K562 (cell line): ENCODE results near the gene MLH3. TPM values are rescaled to one million over a fixed set of nuclear protein-coding genes. Genes with fewer than 3 reads are reported as not detected.

Experiments
- BRD4 ChIP-seq: fragments of 200-600 bp; sonication (generic); IDR thresholded peaks from 2 replicates; pipeline ENCODE4 v1.6.1; 2017; ENCODE audit warnings: inconsistent platforms
- C11orf30 ChIP-seq: fragments of 450-650 bp; IDR thresholded peaks from 2 replicates; pipeline ENCODE4 v1.6.1; 2016; ENCODE audit warnings: low read depth, mild to moderate bottlenecking
- ELF1 ChIP-seq: fragments of 200-800 bp; sonication (Bioruptor generic); IDR thresholded peaks from 2 replicates; pipeline ENCODE4 v1.6.1; 2016; ENCODE audit warnings: missing genetic modification characterization, missing compliant biosample characterization
- ELF4 ChIP-seq: fragments of 450-650 bp; formaldehyde crosslinking; IDR thresholded peaks from 2 replicates; pipeline ENCODE4 v1.4.0; 2022; ENCODE audit warnings: missing genetic modification characterization
- EWSR1 ChIP-seq: fragments of 450-650 bp; IDR thresholded peaks from 2 replicates; pipeline ENCODE4 v1.6.1; 2018; ENCODE audit warnings: borderline replicate concordance, mild to moderate bottlenecking, low read depth, moderate library complexity; ENCODE audit not compliant: partially characterized antibody
- FOXM1 ChIP-seq, 2 experiments: fragments of 450-650 bp in 1 of 2; sonication (generic) in 1 of 2; formaldehyde crosslinking in 1 of 2; IDR thresholded peaks; 2 replicates each; pipeline versions ENCODE4 v1.6.1 to v1.9.0; 2017 to 2022; ENCODE audit warnings: low read depth in 2 of 2, mild to moderate bottlenecking in 2 of 2, missing genetic modification reagents in 1 of 2, moderate library complexity in 1 of 2
- GTF2E2 ChIP-seq: fragments of 200-800 bp; sonication (Bioruptor generic); IDR thresholded peaks from 2 replicates; pipeline ENCODE4 v1.6.1; 2016; ENCODE audit warnings: missing genetic modification characterization, missing compliant biosample characterization
- MAFF ChIP-seq: IDR thresholded peaks from 2 replicates; pipeline ENCODE4 v1.6.1; 2012; ENCODE audit warnings: low read length, improper control_type of control experiment
- MCM7 ChIP-seq, 2 experiments: fragments of 450-650 bp; IDR thresholded peaks; 2 replicates each; pipeline ENCODE4 v1.6.1; 2016 to 2018
- MEIS2 ChIP-seq: fragments of 450-650 bp; IDR thresholded peaks from 2 replicates; pipeline ENCODE4 v1.6.1; 2014; ENCODE audit warnings: mild to moderate bottlenecking; ENCODE audit not compliant: partially characterized antibody
- MIER1 ChIP-seq: fragments of 450-650 bp; IDR thresholded peaks from 2 replicates; pipeline ENCODE4 v1.6.1; 2016; ENCODE audit warnings: antibody characterized with exemption, mild to moderate bottlenecking, low read depth
- NFE2L1 ChIP-seq: fragments of 450-650 bp; IDR thresholded peaks from 2 replicates; pipeline ENCODE4 v1.6.1; 2016; ENCODE audit warnings: missing genetic modification characterization, low read depth, mild to moderate bottlenecking, missing compliant biosample characterization, moderate library complexity, borderline replicate concordance
- NFRKB ChIP-seq: fragments of 450-650 bp; IDR thresholded peaks from 2 replicates; pipeline ENCODE4 v1.6.1; 2016; ENCODE audit warnings: low read depth
- PHTF2 ChIP-seq: fragments of 250-450 bp; sonication (Bioruptor Pico); IDR thresholded peaks from 2 replicates; pipeline ENCODE4 v1.5.0; 2021; ENCODE audit warnings: mild to moderate bottlenecking
- POLR2B ChIP-seq: fragments of 450-650 bp; IDR thresholded peaks from 2 replicates; pipeline ENCODE4 v1.6.1; 2018; ENCODE audit warnings: low read depth; ENCODE audit not compliant: partially characterized antibody
- SMAD1 ChIP-seq: fragments of 150-350 bp; IDR thresholded peaks from 2 replicates; pipeline ENCODE4 v1.6.1; 2014; ENCODE audit warnings: low read length, low read depth; ENCODE audit not compliant: partially characterized antibody
- XRCC5 ChIP-seq: fragments of 200-400 bp; formaldehyde crosslinking; IDR thresholded peaks from 2 replicates; pipeline ENCODE4 v1.6.1; 2017; ENCODE audit warnings: low read depth, mild to moderate bottlenecking, low read length
- ZNF134 ChIP-seq: fragments of 250-450 bp; sonication (Bioruptor Pico); conservative IDR thresholded peaks from 2 replicates; pipeline ENCODE4 v1.4.0; 2020
- ZNF3 ChIP-seq: fragments of 250-450 bp; sonication (Bioruptor Pico); IDR thresholded peaks from 2 replicates; pipeline ENCODE4 v1.5.0; 2021; ENCODE audit warnings: mild to moderate bottlenecking, moderate library complexity
- ZNF316 ChIP-seq: fragments of 450-650 bp; IDR thresholded peaks from 2 replicates; pipeline ENCODE4 v1.6.1; 2016
- ZNF589 ChIP-seq: fragments of 200-800 bp; sonication (Bioruptor generic); IDR thresholded peaks from 2 replicates; pipeline ENCODE4 v1.6.1; 2016; ENCODE audit warnings: low read depth, missing genetic modification characterization, missing compliant biosample characterization
- polyA plus RNA-seq, 8 experiments: library from polyadenylated mRNA; depleted of rRNA in 4 of 8; stranded (reverse) in 5 of 8; unstranded in 3 of 8; fragments of >200 nt; fragmentation: Nextera tagmentation in 2 of 8; fragmentation: Illumina TruSeq in 1 of 8; extraction: Ambion mirVana in 2 of 8; extraction: Trizol in 1 of 8; gene quantifications; 2 replicates each; pipeline versions ENCODE4 v1.2.1 to v1.2.3, GENCODE V29; 2011 to 2014; ENCODE audit warnings: inconsistent platforms in 1 of 8, missing spikeins in 1 of 8
- total RNA-seq, 7 experiments: library from RNA; depleted of rRNA in 6 of 7; stranded (reverse); fragments of >200 nt in 6 of 7; fragmentation: Illumina TruSeq in 2 of 7; extraction: Trizol in 2 of 7; gene quantifications; 2 replicates each; pipeline versions ENCODE4 v1.2.1 to v1.2.3, GENCODE V29; 2011 to 2021; ENCODE audit warnings: low replicate concordance in 1 of 7
- TF ChIP-seq, protein P1 (sequence below): fragments of 450-650 bp; IDR thresholded peaks from 2 replicates; pipeline ENCODE4 v1.6.1; 2016; ENCODE audit warnings: borderline replicate concordance
- TF ChIP-seq, protein P2 (sequence below), 2 experiments: fragments of 450-650 bp; IDR thresholded peaks; 2 replicates each; pipeline ENCODE4 v1.6.1; 2016
- TF ChIP-seq, protein P3 (sequence below), 2 experiments: fragments of 450-650 bp in 1 of 2; sonication (generic) in 1 of 2; formaldehyde crosslinking in 1 of 2; IDR thresholded peaks in 1 of 2; conservative IDR thresholded peaks in 1 of 2; 2 replicates each; pipeline versions ENCODE4 v1.6.1 to v1.8.1; 2016 to 2023; ENCODE audit warnings: mild to moderate bottlenecking in 2 of 2, moderate library complexity in 2 of 2, inconsistent platforms in 1 of 2, missing genetic modification reagents in 1 of 2

Gene MLH3
- total and polyA plus RNA-seq, 9 of the 15 experiments (the other 6 are each of a cell fraction or from before 2014, with no cell fraction given) = 5.9 to 15.3 (median 10.7) TPM

DNA sequence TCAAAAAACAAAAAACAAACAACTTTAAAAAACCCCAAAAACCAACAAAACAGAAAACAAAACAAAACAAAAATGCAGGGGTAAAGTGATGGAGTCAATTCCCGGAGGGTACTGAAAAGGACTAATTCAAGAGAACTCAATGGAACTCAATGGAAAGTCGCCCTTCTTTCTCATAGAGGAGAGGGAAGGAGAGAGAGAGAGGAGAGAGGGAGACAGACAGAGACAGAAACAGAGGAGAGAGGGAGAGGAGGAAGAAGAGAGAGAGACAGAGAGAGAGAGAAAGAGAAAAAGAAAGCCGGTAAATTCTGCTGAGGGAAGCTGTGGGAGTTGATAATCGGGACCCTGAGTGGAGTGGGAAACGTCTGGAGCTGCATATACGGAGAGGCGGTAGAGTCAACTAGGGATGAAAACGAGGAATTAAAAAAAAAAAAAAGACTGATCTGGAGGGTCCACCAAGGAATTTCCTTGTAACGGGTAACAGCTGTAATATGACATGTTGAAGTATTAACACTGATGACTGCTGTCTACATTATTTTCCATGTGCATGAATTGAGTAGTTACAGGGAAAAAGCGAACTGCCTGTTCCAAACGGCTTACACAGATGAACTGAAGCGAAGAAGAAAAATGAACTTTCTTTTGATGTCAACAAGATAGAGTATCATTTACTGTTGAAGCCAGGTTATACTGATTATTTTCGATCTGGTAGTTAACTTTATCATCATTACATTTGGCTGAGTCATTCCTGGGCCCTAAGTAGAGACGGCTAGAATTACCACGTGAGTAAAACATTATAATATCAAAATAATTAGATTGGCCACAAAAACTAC, 17.2 kb upstream of the MLH3 start (continued):
- TF ChIP-seq MIER1 (no peak; the same call in 1 of the 2 replicates), MAFF (peak; percentile 78), EWSR1 (no peak), C11orf30 (peak; percentile 84), NFRKB (peak; percentile 77; the same call in 1 of the 2 replicates), GTF2E2 (peak; percentile 50; the same call in 1 of the 2 replicates), ELF4 (CRISPR knock-in tag) (no peak), NFE2L1 (tag) (peak; percentile 77), SMAD1 (no peak), ZNF316 (peak; percentile 91), XRCC5 (no peak), MCM7 (IDR thresholded peaks at IDR 0.05) (0 out of 4 replicates have a peak, but pooled peaks of 1 of the 2 experiments have one; percentile 22), BRD4 (no peak), MEIS2 (peak; percentile 10), PHTF2 (CRISPR knock-in tag) (no peak), ZNF134 (CRISPR knock-in tag) (no peak), ZNF3 (CRISPR knock-in tag) (no peak), POLR2B (peak; percentile 50), ELF1 (tag) (peak; percentile 43; the same call in 1 of the 2 replicates), ZNF589 (CRISPR knock-in tag) (peak; percentile 51; the same call in 1 of the 2 replicates), FOXM1 (IDR thresholded peaks at IDR 0.05; ENCODE audit: low read depth) (0 out of 2 replicates have a peak, but pooled peaks have one; percentile 9), FOXM1 (CRISPR knock-in tag; IDR thresholded peaks at IDR 0.05; ENCODE audit: low read depth) (no peak)
- TF ChIP-seq, protein P1, sequence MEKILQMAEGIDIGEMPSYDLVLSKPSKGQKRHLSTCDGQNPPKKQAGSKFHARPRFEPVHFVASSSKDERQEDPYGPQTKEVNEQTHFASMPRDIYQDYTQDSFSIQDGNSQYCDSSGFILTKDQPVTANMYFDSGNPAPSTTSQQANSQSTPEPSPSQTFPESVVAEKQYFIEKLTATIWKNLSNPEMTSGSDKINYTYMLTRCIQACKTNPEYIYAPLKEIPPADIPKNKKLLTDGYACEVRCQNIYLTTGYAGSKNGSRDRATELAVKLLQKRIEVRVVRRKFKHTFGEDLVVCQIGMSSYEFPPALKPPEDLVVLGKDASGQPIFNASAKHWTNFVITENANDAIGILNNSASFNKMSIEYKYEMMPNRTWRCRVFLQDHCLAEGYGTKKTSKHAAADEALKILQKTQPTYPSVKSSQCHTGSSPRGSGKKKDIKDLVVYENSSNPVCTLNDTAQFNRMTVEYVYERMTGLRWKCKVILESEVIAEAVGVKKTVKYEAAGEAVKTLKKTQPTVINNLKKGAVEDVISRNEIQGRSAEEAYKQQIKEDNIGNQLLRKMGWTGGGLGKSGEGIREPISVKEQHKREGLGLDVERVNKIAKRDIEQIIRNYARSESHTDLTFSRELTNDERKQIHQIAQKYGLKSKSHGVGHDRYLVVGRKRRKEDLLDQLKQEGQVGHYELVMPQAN = 0 out of 2 replicates have a peak, but pooled peaks have one; percentile 24
- TF ChIP-seq, protein P2, sequence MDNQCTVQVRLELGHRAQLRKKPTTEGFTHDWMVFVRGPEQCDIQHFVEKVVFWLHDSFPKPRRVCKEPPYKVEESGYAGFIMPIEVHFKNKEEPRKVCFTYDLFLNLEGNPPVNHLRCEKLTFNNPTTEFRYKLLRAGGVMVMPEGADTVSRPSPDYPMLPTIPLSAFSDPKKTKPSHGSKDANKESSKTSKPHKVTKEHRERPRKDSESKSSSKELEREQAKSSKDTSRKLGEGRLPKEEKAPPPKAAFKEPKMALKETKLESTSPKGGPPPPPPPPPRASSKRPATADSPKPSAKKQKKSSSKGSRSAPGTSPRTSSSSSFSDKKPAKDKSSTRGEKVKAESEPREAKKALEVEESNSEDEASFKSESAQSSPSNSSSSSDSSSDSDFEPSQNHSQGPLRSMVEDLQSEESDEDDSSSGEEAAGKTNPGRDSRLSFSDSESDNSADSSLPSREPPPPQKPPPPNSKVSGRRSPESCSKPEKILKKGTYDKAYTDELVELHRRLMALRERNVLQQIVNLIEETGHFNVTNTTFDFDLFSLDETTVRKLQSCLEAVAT (IDR thresholded peaks at IDR 0.05) = peak; percentile 21 to 85; a peak in 1 of 4 replicates
- TF ChIP-seq, protein P3, sequence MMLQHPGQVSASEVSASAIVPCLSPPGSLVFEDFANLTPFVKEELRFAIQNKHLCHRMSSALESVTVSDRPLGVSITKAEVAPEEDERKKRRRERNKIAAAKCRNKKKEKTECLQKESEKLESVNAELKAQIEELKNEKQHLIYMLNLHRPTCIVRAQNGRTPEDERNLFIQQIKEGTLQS (IDR thresholded peaks at IDR 0.05) = peak; percentile 52; the same call in 1 of the 2 replicates
- TF ChIP-seq, protein P3 (CRISPR knock-in tag; conservative IDR thresholded peaks at IDR 0.05) = no peak
